HG03565 (cell line): Measurements from ENCODE around the gene TUBB4A.

ENCODE experiments used
- ATAC-seq: cut with Tn5 transposase; IDR thresholded peaks from one replicate; pipeline ENCODE4 v1.9.1; 2021; ENCODE audit warnings: mild to moderate bottlenecking, moderate library complexity; ENCODE audit not compliant: unreplicated experiment

The TUBB4A gene

DNA sequence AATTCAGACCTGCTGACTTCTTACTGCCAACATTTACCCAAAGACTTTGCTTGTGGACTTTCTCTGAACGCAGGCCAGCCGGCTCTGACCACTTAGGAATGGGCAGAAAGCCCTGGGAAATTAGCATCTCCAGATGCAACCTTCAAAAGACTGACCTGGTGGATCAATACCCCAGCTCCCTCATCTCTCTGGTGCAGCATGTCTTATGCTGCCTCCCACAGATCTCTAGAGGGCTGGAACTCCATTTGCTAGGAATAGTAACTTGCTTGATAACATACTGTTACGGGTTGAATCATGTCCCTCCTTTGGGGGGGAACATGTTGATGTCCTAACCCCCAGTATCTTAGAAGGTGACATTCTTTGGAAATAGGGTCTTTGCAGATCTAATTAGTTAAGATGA, 55.7 kb downstream of the TUBB4A start:
- ATAC-seq = no peak
